Fibroblast of pulmonary artery (primary cell): ENCODE results near the gene IKZF3.

Experiments used
- DNase-seq: peaks from one replicate; pipeline ENCODE4 v3.0.0-alpha.2; 2010; ENCODE audit warnings: low read depth
- H3K4me3 ChIP-seq: replicated peaks from 2 replicates; pipeline ENCODE4 v1.5.1; 2011; ENCODE audit warnings: low read depth, mild to moderate bottlenecking, control low read depth, low read length, moderate library complexity
- TF ChIP-seq, protein P1 (sequence below): IDR thresholded peaks from 2 replicates; pipeline ENCODE4 v1.5.1; 2011; ENCODE audit warnings: mild to moderate bottlenecking, control low read depth, low read length, inconsistent platforms; ENCODE audit errors: missing control alignments

The IKZF3 gene

GRCh38 chr17:39755554-39756379 lies 108.3 kb downstream of the IKZF3 start:
- TF ChIP-seq, protein P1, sequence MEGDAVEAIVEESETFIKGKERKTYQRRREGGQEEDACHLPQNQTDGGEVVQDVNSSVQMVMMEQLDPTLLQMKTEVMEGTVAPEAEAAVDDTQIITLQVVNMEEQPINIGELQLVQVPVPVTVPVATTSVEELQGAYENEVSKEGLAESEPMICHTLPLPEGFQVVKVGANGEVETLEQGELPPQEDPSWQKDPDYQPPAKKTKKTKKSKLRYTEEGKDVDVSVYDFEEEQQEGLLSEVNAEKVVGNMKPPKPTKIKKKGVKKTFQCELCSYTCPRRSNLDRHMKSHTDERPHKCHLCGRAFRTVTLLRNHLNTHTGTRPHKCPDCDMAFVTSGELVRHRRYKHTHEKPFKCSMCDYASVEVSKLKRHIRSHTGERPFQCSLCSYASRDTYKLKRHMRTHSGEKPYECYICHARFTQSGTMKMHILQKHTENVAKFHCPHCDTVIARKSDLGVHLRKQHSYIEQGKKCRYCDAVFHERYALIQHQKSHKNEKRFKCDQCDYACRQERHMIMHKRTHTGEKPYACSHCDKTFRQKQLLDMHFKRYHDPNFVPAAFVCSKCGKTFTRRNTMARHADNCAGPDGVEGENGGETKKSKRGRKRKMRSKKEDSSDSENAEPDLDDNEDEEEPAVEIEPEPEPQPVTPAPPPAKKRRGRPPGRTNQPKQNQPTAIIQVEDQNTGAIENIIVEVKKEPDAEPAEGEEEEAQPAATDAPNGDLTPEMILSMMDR, result no peak
- no peak overlapping the region for H3K4me3 ChIP-seq
- DNase-seq, result no peak

DNA sequence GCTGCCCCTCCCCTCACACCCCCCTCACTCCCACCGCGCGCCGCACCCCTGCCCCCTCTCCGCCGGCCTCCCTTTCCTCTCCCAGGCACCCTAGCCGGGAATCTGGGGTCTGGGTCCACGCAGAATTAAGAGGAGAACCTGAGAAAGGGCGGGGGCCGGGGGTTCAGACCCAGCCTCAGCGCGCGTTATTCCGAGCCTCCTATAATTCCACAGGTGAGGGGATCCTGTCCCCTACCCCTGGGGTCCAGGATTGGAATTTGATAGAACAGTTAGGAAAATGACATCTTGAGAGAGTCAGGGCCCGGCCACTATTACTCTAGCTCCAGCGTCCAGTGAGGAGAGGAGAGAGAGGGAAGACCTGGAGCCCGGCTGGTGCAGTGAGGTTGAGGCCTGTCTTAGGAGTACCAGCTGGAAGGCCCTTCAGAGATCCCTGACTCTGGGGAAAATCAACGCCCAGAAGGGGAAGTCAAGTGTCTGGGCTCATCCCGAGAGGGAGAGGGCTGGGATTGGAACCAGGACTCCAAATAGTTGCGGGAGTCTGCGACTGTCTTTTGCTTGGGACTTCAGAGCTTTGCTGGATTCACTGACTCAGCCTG lies 109.1 kb downstream of the IKZF3 start:
- H3K4me3 ChIP-seq, result peak overlapping the region; percentile 60
- no peak for DNase-seq
- TF ChIP-seq, protein P1, result no peak

DNA sequence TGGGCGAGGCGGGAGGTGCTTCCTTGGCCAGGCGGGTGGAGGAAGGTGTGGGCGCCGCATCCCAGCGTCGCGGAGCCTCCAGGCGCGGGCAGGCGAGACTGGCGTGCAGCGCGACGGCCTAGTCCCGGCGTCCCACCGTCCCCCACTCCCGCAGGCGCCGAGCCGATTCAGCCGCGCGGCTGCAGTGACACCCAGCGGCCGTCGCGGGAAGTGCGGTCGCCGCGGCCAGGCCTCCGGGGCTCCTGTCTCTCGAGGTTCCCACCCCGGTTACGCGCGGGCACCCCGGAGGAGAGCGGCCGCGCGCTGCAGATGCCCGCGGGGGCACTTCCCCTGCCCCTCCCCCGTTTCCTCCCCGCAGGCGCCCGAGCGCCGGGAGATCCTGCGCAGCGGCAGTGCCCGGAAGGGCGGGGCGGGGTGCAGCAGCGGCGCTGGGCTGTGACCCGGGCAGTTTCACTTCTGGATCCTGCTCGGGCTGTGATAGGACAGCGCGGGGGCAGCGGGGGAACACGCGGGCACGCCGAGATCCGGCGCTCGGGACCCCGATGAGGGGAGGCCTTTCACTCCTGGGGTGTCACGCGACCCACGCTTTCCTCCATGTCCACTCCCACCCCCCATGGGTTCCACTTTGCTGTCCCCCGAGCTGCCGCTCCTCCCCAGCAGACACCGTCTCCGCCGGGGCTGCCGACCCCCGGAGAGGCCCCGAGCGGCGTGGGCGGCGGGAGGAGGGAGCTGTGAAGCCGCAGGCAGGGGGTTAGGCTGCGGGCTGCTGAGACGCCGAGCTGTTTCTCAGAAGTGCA lies 109.8 kb downstream of the IKZF3 start:
- TF ChIP-seq, protein P1, result peak; percentile 44
- H3K4me3 ChIP-seq, result peak overlapping the region; percentile 60
- DNase-seq, result peak; percentile 85

GRCh38 chr17:39753514-39754160 lies 110.5 kb downstream of the IKZF3 start:
- DNase-seq, result no peak
- peak overlapping the region; percentile 60 for H3K4me3 ChIP-seq
- TF ChIP-seq, protein P1, result no peak

DNA sequence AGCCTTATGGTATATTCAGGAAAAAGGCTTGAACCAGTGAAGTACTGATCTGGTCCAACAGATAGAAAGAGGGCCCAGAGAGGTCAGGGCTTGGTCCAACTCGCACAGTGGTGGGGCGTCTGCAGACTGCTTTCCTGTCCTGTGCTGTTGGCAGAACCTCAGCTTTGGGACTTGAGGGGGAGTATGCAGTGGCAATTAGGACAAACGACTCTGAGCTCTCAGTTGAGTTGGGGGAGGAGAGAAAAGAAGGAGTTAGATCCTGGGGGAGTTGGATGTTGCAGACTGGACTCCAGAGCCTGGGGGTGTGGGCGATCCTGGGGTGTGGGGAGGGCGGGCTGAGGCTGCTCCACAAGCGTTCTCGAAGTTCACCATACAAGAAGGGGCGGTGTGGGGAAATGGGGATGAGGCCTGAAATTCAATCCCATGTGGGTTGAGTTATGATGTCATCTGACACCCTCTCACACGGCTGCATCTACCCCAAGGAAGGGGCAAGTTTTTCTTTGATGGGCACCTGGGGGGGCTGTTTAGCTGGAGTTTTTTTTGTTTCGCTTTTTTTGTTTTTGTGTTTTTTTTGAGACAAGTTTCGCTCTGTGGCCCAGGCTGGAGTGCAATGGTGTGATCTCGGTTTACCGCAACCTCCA lies 111.8 kb downstream of the IKZF3 start:
- no peak for DNase-seq
- TF ChIP-seq, protein P1, result no peak
- no peak overlapping the region for H3K4me3 ChIP-seq

DNA sequence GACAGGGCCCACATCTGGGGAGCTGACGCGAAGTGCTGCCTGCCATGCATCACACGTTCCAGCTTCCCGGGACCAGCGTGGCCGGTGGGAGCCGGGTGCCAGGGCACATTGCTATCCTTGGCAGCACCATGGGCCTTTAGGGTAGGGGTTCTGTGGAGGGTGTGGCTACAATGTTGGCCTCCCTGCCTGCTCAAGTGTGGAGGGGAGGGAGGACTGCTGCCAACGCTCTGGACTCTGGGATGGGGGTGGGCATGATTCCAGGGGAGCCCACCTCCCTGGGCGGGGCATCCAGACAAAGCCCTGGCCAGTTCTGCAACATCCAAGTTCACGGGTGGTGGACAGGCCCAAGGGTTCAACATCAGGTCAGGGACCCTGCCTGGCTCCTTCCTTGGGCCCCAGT lies 112.5 kb downstream of the IKZF3 start:
- TF ChIP-seq, protein P1, result no peak

More for the DNA sequence above, 112.5 kb downstream of the IKZF3 start:
- no peak for DNase-seq
- no peak overlapping the region for H3K4me3 ChIP-seq
